ENCODE measurements around the gene MAP3K14.
A peak's percentile ranks its signal among the peaks of the same experiment; 100 is the strongest.

MAP3K14 gene

GRCh38 chr17:45225051-45225700 is 91.6 kb downstream of the MAP3K14 start:
- peak; percentile 77 for DNase-seq (ENCODE audit: low spot score)

GRCh38 chr17:45224671-45225050 is 92.2 kb downstream of the MAP3K14 start:
- no peak for DNase-seq (ENCODE audit: low spot score)

More at GRCh38 chr17:45225051-45225700, 91.6 kb downstream of the MAP3K14 start:
- peak; percentile 22 for FAIRE-seq

GRCh38 chr17:45223539-45224528 is 93.0 kb downstream of the MAP3K14 start:
- FAIRE-seq (no peak), DNase-seq (ENCODE audit: low spot score) (no peak)

More at GRCh38 chr17:45224671-45225050, 92.2 kb downstream of the MAP3K14 start:
- FAIRE-seq, result no peak

GRCh38 chr17:45222996-45223538 is 93.8 kb downstream of the MAP3K14 start:
- DNase-seq (ENCODE audit: low spot score) (no peak), FAIRE-seq (no peak)

- no peak for FAIRE-seq
- no peak for DNase-seq (ENCODE audit: low spot score)
These were observed 94.4 kb downstream of the MAP3K14 start for GRCh38 chr17:45222289-45222995.

GRCh38 chr17:45222014-45222288 is 94.9 kb downstream of the MAP3K14 start:
- no peak for FAIRE-seq
- DNase-seq (ENCODE audit: low spot score), result no peak

- FAIRE-seq, result no peak
- no peak for DNase-seq (ENCODE audit: low spot score)
These were observed 95.5 kb downstream of the MAP3K14 start, which contains the start of gene FMNL1 for GRCh38 chr17:45221081-45222013. Gene FMNL1 (plus strand): TSS chr17:45221885. CDS start chr17:45222125, 240 bp downstream.

GRCh38 chr17:45220079-45220478 is 96.7 kb downstream of the MAP3K14 start:
- DNase-seq (ENCODE audit: low spot score), result no peak
- no peak for FAIRE-seq

GRCh38 chr17:45218895-45219661 is 97.7 kb downstream of the MAP3K14 start:
- peak; percentile 71 for FAIRE-seq
- peak; percentile 62 for DNase-seq (ENCODE audit: low spot score)
